DND-41 (cell line): ENCODE results near the gene CMSS1.

Source experiments
- ATAC-seq: fragments of 200-7000 bp; cut with Tn5 transposase; 3 replicates; pipeline ENCODE4 v1.9.1; 2021; ENCODE audit warnings: low read depth; ENCODE audit not compliant: insufficient read depth
- DNase-seq: peaks from one replicate; pipeline ENCODE4 v3.0.0-alpha.2; 2020
- H2AFZ ChIP-seq: 2 replicates; pipeline ENCODE4 v1.6.0; 2012; ENCODE audit warnings: low read depth, low read length
- H3K27ac ChIP-seq: 2 replicates; pipeline ENCODE4 v1.5.1; 2012; ENCODE audit warnings: low read length, inconsistent platforms
- H3K27me3 ChIP-seq: fragments of 200-600 bp; sonication (generic); 2 replicates; pipeline ENCODE4 v1.6.0; 2012; ENCODE audit warnings: low read length, mild to moderate bottlenecking, inconsistent platforms; ENCODE audit not compliant: insufficient read depth, poor library complexity
- H3K36me3 ChIP-seq: 2 replicates; pipeline ENCODE4 v1.5.1; 2012; ENCODE audit warnings: low read length, inconsistent platforms; ENCODE audit not compliant: insufficient read depth
- H3K4me1 ChIP-seq: 2 replicates; pipeline ENCODE4 v1.5.1; 2012; ENCODE audit warnings: mild to moderate bottlenecking, low read length; ENCODE audit not compliant: insufficient read depth
- H3K4me2 ChIP-seq: 2 replicates; pipeline ENCODE4 v1.6.0; 2012; ENCODE audit warnings: mild to moderate bottlenecking, moderate library complexity, low read length, inconsistent platforms; ENCODE audit not compliant: insufficient read depth
- H3K4me3 ChIP-seq, 2 experiments: fragments of 200-600 bp in 1 of 2; shearing (Covaris generic) in 1 of 2; 2 replicates each; pipeline ENCODE4 v1.5.1; 2012 to 2016; ENCODE audit warnings: inconsistent platforms in 2 of 2, low read length in 2 of 2, mild to moderate bottlenecking in 2 of 2, low read depth in 1 of 2, moderate library complexity in 1 of 2
- H3K79me2 ChIP-seq: 2 replicates; pipeline ENCODE4 v1.6.0; 2012; ENCODE audit warnings: low read length, inconsistent platforms; ENCODE audit not compliant: insufficient read depth
- H3K9ac ChIP-seq: 2 replicates; pipeline ENCODE4 v1.6.0; 2012; ENCODE audit warnings: low read depth, mild to moderate bottlenecking, inconsistent platforms, low read length, moderate library complexity
- H3K9me3 ChIP-seq: 2 replicates; pipeline ENCODE4 v1.5.1; 2012; ENCODE audit warnings: low read length, moderate library complexity, mild to moderate bottlenecking, inconsistent platforms; ENCODE audit not compliant: insufficient read depth, severe bottlenecking
- H4K20me1 ChIP-seq: 2 replicates; pipeline ENCODE4 v1.6.0; 2012; ENCODE audit warnings: low read length; ENCODE audit not compliant: insufficient read depth
- EZH2 ChIP-seq: IDR thresholded peaks from 3 replicates; pipeline ENCODE4 v1.6.1; 2012; ENCODE audit warnings: borderline replicate concordance, low read depth, mild to moderate bottlenecking, moderate library complexity, low read length, inconsistent platforms; ENCODE audit not compliant: severe bottlenecking
- TF ChIP-seq, protein P1 (sequence below): IDR thresholded peaks from 2 replicates; pipeline ENCODE4 v1.5.1; 2012; ENCODE audit warnings: borderline replicate concordance, low read length, moderate library complexity, mild to moderate bottlenecking; ENCODE audit not compliant: poor library complexity, severe bottlenecking; ENCODE audit errors: extremely low read depth

CMSS1 gene

DNA sequence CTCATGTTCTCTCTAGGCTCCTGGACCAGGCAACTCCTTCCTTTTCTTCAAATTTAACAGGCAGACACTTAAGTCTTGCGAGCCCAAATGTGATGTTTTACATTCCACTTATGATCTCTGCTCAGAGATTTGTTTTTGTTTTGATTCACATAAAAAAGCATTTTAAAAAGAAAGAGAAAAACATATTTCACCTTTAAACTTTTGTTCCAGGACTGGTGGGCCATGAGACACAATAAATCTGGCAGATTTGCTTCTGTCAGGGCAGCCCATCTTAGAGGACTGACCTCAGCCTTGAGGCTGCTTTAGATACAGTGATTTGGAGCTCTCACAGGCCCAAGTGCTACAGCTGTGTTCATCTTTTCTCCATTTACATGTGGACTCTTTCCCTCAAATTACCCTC is 52.0 kb downstream of the CMSS1 start:
- H3K27me3 ChIP-seq: no peaks in the 10 kb centered on the region
- no peaks in the 10 kb centered on the region for H3K9me3 ChIP-seq
- DNase-seq (no peak), ATAC-seq (no peak)
- no peak overlapping the region for H3K4me3 ChIP-seq
- no peak overlapping the region for H3K9ac ChIP-seq
- H3K4me2 ChIP-seq: no peak overlapping the region
- H3K36me3 ChIP-seq: no peaks in the 10 kb centered on the region
- peaks cover 30% of the 10 kb centered on the region; the same call in 1 of the 2 replicates for H4K20me1 ChIP-seq
- no peaks in the 10 kb centered on the region for H3K79me2 ChIP-seq
- H3K27ac ChIP-seq: no peak overlapping the region
- H2AFZ ChIP-seq: no peak overlapping the region
- no peak for TF ChIP-seq EZH2
- TF ChIP-seq, protein P1, sequence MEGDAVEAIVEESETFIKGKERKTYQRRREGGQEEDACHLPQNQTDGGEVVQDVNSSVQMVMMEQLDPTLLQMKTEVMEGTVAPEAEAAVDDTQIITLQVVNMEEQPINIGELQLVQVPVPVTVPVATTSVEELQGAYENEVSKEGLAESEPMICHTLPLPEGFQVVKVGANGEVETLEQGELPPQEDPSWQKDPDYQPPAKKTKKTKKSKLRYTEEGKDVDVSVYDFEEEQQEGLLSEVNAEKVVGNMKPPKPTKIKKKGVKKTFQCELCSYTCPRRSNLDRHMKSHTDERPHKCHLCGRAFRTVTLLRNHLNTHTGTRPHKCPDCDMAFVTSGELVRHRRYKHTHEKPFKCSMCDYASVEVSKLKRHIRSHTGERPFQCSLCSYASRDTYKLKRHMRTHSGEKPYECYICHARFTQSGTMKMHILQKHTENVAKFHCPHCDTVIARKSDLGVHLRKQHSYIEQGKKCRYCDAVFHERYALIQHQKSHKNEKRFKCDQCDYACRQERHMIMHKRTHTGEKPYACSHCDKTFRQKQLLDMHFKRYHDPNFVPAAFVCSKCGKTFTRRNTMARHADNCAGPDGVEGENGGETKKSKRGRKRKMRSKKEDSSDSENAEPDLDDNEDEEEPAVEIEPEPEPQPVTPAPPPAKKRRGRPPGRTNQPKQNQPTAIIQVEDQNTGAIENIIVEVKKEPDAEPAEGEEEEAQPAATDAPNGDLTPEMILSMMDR: no peak
- peaks cover 19% of the 10 kb centered on the region for H3K4me1 ChIP-seq

DNA sequence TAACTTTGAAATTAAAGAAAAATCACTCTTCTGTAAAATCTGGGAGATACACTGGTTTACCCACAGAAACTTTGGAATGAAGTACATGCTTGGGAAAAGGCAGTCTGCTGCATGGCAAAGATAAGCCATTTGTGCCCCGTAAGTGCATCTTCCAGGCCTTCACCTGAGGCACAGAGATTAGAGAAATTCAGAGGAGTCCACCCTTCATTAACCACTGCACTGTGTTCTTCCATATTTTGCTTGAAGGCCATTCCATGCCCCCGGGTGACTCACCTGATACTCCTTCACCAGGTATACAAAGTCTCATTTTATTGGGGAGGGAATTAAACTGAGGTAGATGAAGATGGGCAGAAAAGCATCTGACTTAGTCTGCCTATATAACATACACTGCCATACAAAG is 53.0 kb downstream of the CMSS1 start:
- Histone ChIP-seq H3K79me2 (no peaks in the 10 kb centered on the region), H3K4me1 (peaks cover 14% of the 10 kb centered on the region), H3K36me3 (no peaks in the 10 kb centered on the region), H3K4me2 (no peak overlapping the region), H3K27ac (no peak overlapping the region), H2AFZ (no peak overlapping the region), H4K20me1 (peaks cover 26% of the 10 kb centered on the region; the same call in 1 of the 2 replicates), H3K9me3 (no peaks in the 10 kb centered on the region), H3K4me3 (no peak overlapping the region), H3K9ac (no peak overlapping the region), H3K27me3 (no peaks in the 10 kb centered on the region)
- TF ChIP-seq, protein P1: no peak
- TF ChIP-seq EZH2: no peak
- no peak for DNase-seq
- no peak for ATAC-seq

DNA sequence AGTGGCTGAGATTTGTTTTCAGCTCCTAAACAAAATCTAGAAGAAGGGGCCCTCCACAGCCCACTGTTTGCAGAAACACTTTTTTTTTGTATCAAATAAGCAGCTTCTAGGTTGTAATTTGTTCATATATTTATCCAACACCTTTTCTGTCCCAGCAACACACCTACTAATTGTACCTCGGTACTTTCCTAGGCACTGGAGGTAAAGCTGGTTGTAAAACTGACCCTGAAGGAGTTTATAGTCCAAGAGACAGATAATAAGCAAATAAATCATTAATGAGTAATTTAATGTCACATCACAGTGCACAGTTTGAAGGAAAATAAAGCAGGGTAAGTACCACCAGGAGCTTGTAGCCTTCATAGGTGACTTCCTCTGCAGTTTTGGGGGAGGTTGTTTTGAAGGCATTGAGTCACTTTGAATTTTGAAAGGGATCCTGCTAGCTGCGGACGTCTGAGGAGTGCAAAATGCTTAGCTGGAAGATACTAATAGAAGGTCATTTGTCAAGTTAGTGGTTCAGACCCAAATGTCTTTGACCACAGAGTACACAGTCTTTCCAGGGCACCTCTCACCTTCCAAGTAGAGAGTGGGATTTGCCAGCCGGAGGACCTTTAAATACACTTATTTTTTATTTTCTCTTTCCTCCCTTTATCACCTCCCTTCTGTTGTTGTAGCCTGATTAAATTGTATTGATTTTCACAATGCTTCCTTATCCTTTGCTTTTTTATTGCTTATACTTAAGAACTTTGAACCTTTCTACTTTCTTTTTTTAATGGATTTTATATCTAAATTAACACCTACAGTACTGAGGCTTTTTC is 53.8 kb downstream of the CMSS1 start:
- H3K4me3 ChIP-seq: no peak overlapping the region
- H3K27ac ChIP-seq: no peak overlapping the region
- H4K20me1 ChIP-seq: peaks cover 26% of the 10 kb centered on the region; the same call in 1 of the 2 replicates
- DNase-seq: no peak
- no peaks in the 10 kb centered on the region for H3K27me3 ChIP-seq
- no peak overlapping the region for H3K4me2 ChIP-seq
- no peaks in the 10 kb centered on the region for H3K9me3 ChIP-seq
- H3K9ac ChIP-seq: no peak overlapping the region
- no peaks in the 10 kb centered on the region for H3K36me3 ChIP-seq
- TF ChIP-seq, protein P1: no peak
- TF ChIP-seq EZH2: no peak
- no peak overlapping the region for H2AFZ ChIP-seq
- ATAC-seq: no peak
- peaks cover 7% of the 10 kb centered on the region for H3K4me1 ChIP-seq
- no peaks in the 10 kb centered on the region for H3K79me2 ChIP-seq
